Measurements from ENCODE around the gene TXLNA. TPM values are rescaled to one million over a fixed set of nuclear protein-coding genes. Genes with fewer than 3 reads are reported as not detected.

The TXLNA gene
- total RNA-seq, 2 experiments from 2014 or later, result 47.3 to 47.5 TPM

DNA sequence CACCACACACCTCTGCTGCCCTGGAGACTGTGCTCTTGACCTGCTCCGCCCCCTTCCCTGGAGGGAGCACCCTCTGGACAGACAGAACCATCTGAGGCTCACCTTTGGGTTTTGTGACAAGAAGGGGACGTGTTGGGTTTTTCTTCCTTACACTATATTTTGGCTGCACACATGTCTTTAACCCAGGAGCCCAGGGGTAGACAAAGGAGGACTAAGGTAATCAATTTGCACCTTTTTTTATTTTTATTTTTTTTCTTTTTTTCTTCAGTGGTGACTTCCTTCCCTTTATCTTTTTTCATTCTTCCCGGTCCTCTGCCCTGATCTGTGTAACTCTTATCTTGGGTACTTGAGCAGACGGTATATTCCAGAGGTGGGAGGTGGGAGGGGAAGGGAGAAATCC, 8.5 kb upstream of the TXLNA start:
- H3K9me3 ChIP-seq (ENCODE audit: low read length), result no peaks in the 10 kb centered on the region
- H2AFZ ChIP-seq (ENCODE audit: low read length), result no peak overlapping the region
- ChIA-PET CTCF (ENCODE audit: unreplicated experiment) (no interaction called here), POLR2A (interaction anchor here (0.9 kb wide), 1 partner anchor 17 kb away, joined by 3 read pairs; no protein-coding TSS in a partner anchor)
- DNase-seq (ENCODE audit: low spot score), result no peak
- BruUV-seq (replicated peaks), result no TSS peak
- peaks cover 86% of the 10 kb centered on the region for H3K36me3 ChIP-seq (ENCODE audit: insufficient read depth, low read length)
- no peaks in the 10 kb centered on the region for H3K9me2 ChIP-seq (ENCODE audit: insufficient read depth, low read length)
- TF ChIP-seq, protein P1, sequence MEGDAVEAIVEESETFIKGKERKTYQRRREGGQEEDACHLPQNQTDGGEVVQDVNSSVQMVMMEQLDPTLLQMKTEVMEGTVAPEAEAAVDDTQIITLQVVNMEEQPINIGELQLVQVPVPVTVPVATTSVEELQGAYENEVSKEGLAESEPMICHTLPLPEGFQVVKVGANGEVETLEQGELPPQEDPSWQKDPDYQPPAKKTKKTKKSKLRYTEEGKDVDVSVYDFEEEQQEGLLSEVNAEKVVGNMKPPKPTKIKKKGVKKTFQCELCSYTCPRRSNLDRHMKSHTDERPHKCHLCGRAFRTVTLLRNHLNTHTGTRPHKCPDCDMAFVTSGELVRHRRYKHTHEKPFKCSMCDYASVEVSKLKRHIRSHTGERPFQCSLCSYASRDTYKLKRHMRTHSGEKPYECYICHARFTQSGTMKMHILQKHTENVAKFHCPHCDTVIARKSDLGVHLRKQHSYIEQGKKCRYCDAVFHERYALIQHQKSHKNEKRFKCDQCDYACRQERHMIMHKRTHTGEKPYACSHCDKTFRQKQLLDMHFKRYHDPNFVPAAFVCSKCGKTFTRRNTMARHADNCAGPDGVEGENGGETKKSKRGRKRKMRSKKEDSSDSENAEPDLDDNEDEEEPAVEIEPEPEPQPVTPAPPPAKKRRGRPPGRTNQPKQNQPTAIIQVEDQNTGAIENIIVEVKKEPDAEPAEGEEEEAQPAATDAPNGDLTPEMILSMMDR (conservative IDR thresholded peaks at IDR 0.05; ENCODE audit: low read length), result no peak
- no peak for TF ChIP-seq EZH2phosphoT487 (IDR thresholded peaks at IDR 0.05; ENCODE audit: borderline replicate concordance, low read depth, low read length)
- H3K79me2 ChIP-seq (ENCODE audit: insufficient read depth, low read depth, low read length), result no peaks in the 10 kb centered on the region
- intact Hi-C loops (cut with micrococcal nuclease; ENCODE audit: unreplicated experiment), result no loop called here
- peaks cover 9% of the 10 kb centered on the region for H3K4me1 ChIP-seq (ENCODE audit: insufficient read depth, low read length, poor library complexity, severe bottlenecking)
- H3K27ac ChIP-seq (ENCODE audit: low read depth, low read length, poor library complexity, severe bottlenecking), result no peak overlapping the region
- H3K4me3 ChIP-seq (ENCODE audit: low read depth, low read length, poor library complexity, severe bottlenecking), result no peak overlapping the region
- H4K20me1 ChIP-seq (ENCODE audit: insufficient read depth, low read length), result no peaks in the 10 kb centered on the region
- no peak overlapping the region for H3K4me2 ChIP-seq (ENCODE audit: low read length)

DNA sequence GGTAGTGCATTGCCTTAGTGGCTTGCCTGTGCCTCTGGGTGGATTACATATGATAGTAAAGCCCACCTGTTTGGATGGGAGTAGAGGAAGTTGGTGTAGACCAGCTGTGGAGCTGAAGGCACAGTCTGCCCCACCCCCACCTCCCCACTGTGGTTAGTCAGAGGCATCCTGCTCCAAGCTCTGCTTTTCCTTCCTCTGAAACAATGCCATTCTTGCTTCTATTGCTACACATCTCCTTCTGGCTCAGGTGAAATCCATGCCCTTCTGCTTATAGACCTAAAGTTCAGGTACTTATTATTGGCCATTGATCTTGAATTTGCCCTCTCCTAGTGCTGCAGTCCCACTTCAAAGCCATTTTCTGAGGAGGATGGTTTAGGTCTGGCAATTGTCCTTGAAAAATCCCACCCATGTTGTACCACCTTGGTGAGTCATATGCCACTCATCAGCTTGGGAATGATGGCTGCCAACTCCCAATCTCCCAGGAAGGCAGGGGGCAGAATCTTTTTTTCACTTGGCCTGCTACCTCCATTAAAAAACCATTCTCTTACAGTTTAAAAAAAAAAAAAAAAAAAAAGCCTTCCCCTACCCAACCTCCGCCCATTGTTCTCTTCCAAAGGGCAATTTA, 6.7 kb upstream of the TXLNA start:
- H3K9me3 ChIP-seq (ENCODE audit: low read length), result no peaks in the 10 kb centered on the region
- H3K9me2 ChIP-seq (ENCODE audit: insufficient read depth, low read length), result no peaks in the 10 kb centered on the region
- no peak overlapping the region for H2AFZ ChIP-seq (ENCODE audit: low read length)
- peaks cover 73% of the 10 kb centered on the region for H3K36me3 ChIP-seq (ENCODE audit: insufficient read depth, low read length)
- H3K27ac ChIP-seq (ENCODE audit: low read depth, low read length, poor library complexity, severe bottlenecking), result no peak overlapping the region
- DNase-seq (ENCODE audit: low spot score), result peak; percentile 43
- no peak for TF ChIP-seq EZH2phosphoT487 (IDR thresholded peaks at IDR 0.05; ENCODE audit: borderline replicate concordance, low read depth, low read length)
- TF ChIP-seq, protein P1 (conservative IDR thresholded peaks at IDR 0.05; ENCODE audit: low read length), result no peak
- H3K4me1 ChIP-seq (ENCODE audit: insufficient read depth, low read length, poor library complexity, severe bottlenecking), result peaks cover 9% of the 10 kb centered on the region
- H3K79me2 ChIP-seq (ENCODE audit: insufficient read depth, low read depth, low read length), result no peaks in the 10 kb centered on the region
- POLR2A ChIA-PET, result interaction anchor here (0.6 to 1.0 kb wide), 2 partner anchors 13 to 674 kb away, joined by 3 to 4 read pairs; no protein-coding TSS in a partner anchor
- CTCF ChIA-PET (ENCODE audit: unreplicated experiment), result no interaction called here
- intact Hi-C loops (cut with micrococcal nuclease; ENCODE audit: unreplicated experiment), result no loop called here
- no peak overlapping the region for H3K4me2 ChIP-seq (ENCODE audit: low read length)
- no peak overlapping the region for H3K4me3 ChIP-seq (ENCODE audit: low read depth, low read length, poor library complexity, severe bottlenecking)
- no peaks in the 10 kb centered on the region for H4K20me1 ChIP-seq (ENCODE audit: insufficient read depth, low read length)
- BruUV-seq (replicated peaks), result no TSS peak

Data from OCI-LY7 (cell line).